NCI-H2196 (cell line): ENCODE measurements around the gene MTMR12.
A peak's percentile ranks its signal among the peaks of the same experiment; 100 is the strongest.

Source experiments
- DNase-seq: peaks from one replicate; lab custom pipeline; 2025; ENCODE audit not compliant: unreplicated experiment; lab: John Stamatoyannopoulos, UW

MTMR12 gene

DNA sequence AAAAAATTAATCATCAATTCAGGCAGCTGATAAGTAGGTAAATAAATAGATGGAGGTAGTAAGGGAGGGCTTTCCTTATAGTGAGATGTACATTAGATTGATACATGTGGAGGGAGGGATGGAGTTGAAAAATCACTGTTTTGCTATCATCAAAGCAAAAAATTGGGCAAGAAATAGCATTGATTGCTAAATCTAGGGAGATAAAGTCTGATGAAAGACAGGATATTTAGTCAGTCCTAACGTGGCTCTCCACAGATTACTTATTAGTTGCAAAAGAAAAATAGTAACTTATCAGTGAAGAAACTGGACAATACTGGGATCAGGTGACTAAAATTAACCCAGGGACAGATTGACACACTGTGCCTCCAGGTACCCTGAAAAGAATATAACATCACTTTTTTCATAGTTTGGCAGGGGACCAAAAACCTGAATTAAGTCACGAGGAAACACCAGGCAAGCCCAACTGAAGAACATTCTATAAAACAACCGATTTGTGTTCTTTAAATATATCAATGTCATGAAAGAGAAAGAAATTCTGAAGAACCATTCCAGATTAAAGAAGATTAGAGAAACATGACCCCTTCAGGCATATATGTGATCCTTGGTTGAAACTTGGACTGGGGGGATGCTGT lies 111.5 kb downstream of the MTMR12 start:
- DNase-seq = no peak

- DNase-seq = no peak
Observed at GRCh38 chr5:32197032-32197431, 115.7 kb downstream of the MTMR12 start.

DNA sequence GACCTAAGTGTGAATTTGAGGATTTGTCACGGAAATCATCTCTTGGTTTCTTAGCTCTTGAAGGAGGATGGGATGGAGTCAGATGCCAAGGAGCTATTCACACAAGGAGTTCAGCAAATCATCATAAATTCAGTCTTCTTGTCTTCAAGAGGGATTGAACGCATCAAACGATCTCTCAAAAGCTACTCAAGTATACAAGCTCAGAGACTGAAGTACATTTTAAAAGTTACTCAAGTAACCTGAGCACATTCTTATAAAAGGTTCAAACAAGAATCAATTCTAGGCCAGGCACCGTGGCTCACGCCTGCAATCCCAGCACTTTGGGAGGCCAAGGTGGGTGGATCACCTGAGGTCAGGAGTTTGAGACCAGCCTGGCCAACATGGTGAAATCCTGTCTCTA lies 117.5 kb downstream of the MTMR12 start:
- DNase-seq = no peak

DNA sequence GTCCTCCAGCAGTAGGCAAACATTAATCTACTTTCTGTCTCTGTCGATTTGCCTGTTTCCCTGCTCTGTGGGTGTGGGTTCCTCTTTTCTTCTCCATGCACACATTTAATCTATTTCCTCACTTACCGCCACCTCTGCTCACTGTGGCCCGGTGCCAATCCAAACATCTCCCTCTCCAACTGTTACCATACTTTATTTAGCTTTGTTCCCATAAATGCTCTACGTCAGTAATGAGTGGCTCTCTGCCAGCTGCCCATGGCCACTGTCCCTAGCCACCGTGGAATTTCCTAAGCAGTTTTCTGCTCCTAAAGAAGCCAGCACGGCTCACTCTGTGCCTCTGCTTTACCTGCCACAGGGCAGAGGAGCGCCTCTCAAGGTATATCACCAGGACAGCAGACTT lies 119.1 kb downstream of the MTMR12 start:
- peak; percentile 93 for DNase-seq

DNA sequence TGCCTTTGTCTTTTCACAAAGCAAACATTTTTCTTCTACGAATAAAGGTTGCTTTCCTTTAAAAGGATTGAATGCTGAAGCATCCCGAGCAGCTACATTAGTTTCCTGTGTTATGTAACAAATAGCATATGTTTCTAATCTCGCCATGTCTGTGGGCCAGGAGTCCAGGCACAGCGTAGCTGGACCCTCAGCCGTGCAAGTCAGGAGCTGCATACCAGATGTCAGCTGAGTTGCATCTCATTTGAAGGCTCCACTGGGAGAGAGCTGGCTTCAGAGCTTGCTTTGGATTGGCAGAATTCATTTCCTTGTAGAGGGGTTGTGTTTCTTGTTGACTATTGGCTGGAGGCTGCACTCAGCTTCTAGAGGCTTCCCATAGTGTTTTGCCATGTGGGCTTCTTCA lies 122.6 kb downstream of the MTMR12 start:
- DNase-seq = no peak

- no peak for DNase-seq
Observed at GRCh38 chr5:32187675-32188074, 125.1 kb downstream of the MTMR12 start.

- DNase-seq = no peak
Observed at GRCh38 chr5:32182463-32183063, 130.2 kb downstream of the MTMR12 start.
